Astrocyte (in vitro differentiated cells and primary cell): ENCODE measurements around the gene GSTA2. TPM values are rescaled to one million over a fixed set of nuclear protein-coding genes. Genes with fewer than 3 reads are reported as not detected.
A peak's percentile ranks its signal among the peaks of the same experiment; 100 is the strongest.
"Not testable (repeated sequence)": the region's sequence is repeated elsewhere in the genome, so short reads cannot be mapped to it uniquely, and the experiment has no call there.

ENCODE experiments used
- DNase-seq: peaks from one replicate; pipeline ENCODE4 v3.0.0-alpha.2; 2010; ENCODE audit warnings: low read depth
- FAIRE-seq: peaks from 2 replicates; lab custom pipeline; 2011; peaks lifted over from hg19 to GRCh38; lab: Jason Lieb, UNC
- H2AFZ ChIP-seq: 2 replicates; pipeline ENCODE4 v1.6.0; 2012; ENCODE audit warnings: low read depth, low read length, inconsistent platforms
- H3K27ac ChIP-seq: 2 replicates; pipeline ENCODE4 v1.5.1; 2011; ENCODE audit warnings: low read depth, low read length, inconsistent platforms
- H3K27me3 ChIP-seq: 2 replicates; pipeline ENCODE4 v1.6.0; 2011; ENCODE audit warnings: low read length, inconsistent platforms; ENCODE audit not compliant: insufficient read depth
- H3K36me3 ChIP-seq: 2 replicates; pipeline ENCODE4 v1.5.1; 2011; ENCODE audit warnings: low read length, inconsistent platforms; ENCODE audit not compliant: insufficient read depth
- H3K4me1 ChIP-seq: 2 replicates; pipeline ENCODE4 v1.5.1; 2011; ENCODE audit warnings: low read length, inconsistent platforms; ENCODE audit not compliant: insufficient read depth
- H3K4me2 ChIP-seq: 2 replicates; pipeline ENCODE4 v1.6.0; 2012; ENCODE audit warnings: low read length, inconsistent platforms
- H3K4me3 ChIP-seq: 2 replicates; pipeline ENCODE4 v1.5.1; 2011; ENCODE audit warnings: low read depth, mild to moderate bottlenecking, low read length, inconsistent platforms; ENCODE audit not compliant: insufficient read depth
- H3K79me2 ChIP-seq: 2 replicates; pipeline ENCODE4 v1.6.0; 2012; ENCODE audit warnings: mild to moderate bottlenecking, low read length, inconsistent platforms; ENCODE audit not compliant: insufficient read depth
- H3K9ac ChIP-seq: 2 replicates; pipeline ENCODE4 v1.6.0; 2012; ENCODE audit warnings: mild to moderate bottlenecking, low read length, inconsistent platforms
- H3K9me3 ChIP-seq: 2 replicates; pipeline ENCODE4 v1.5.1; 2012; ENCODE audit warnings: low read depth, mild to moderate bottlenecking, low read length, inconsistent platforms; ENCODE audit not compliant: insufficient read depth
- H4K20me1 ChIP-seq: 2 replicates; pipeline ENCODE4 v1.6.0; 2012; ENCODE audit warnings: low read length, inconsistent platforms; ENCODE audit not compliant: insufficient read depth
- H3K27ac Mint-ChIP-seq: one replicate; pipeline ENCODE4 v1.8.0; 2021; ENCODE audit warnings: mild to moderate bottlenecking, mixed read lengths; ENCODE audit not compliant: unreplicated experiment
- H3K27me3 Mint-ChIP-seq: one replicate; pipeline ENCODE4 v1.8.0; 2021; ENCODE audit warnings: low read depth, mixed read lengths; ENCODE audit not compliant: unreplicated experiment
- H3K36me3 Mint-ChIP-seq: one replicate; pipeline ENCODE4 v1.8.0; 2021; ENCODE audit warnings: low read depth, mixed read lengths; ENCODE audit not compliant: unreplicated experiment
- H3K4me1 Mint-ChIP-seq: one replicate; pipeline ENCODE4 v1.8.0; 2021; ENCODE audit warnings: low read depth, mixed read lengths; ENCODE audit not compliant: unreplicated experiment
- H3K4me3 Mint-ChIP-seq: one replicate; pipeline ENCODE4 v1.8.0; 2021; ENCODE audit warnings: mild to moderate bottlenecking, moderate library complexity, mixed read lengths; ENCODE audit not compliant: unreplicated experiment
- H3K9me3 Mint-ChIP-seq: one replicate; pipeline ENCODE4 v1.8.0; 2021; ENCODE audit warnings: mild to moderate bottlenecking, mixed read lengths; ENCODE audit not compliant: unreplicated experiment
- CTCF ChIP-seq: IDR thresholded peaks from 2 replicates; pipeline ENCODE4 v1.5.1; 2011; ENCODE audit warnings: low read depth, mild to moderate bottlenecking, inconsistent platforms, low read length, moderate library complexity; ENCODE audit not compliant: insufficient read depth
- EZH2 ChIP-seq: IDR thresholded peaks from 2 replicates; pipeline ENCODE4 v1.6.1; 2012; ENCODE audit warnings: mild to moderate bottlenecking, low read length, inconsistent platforms; ENCODE audit not compliant: insufficient read depth
- total RNA-seq: library from RNA; stranded (reverse); gene quantifications from 2 replicates; pipeline ENCODE4 v1.2.1, GENCODE V29; 2021

Gene GSTA2
- total RNA-seq, 1 donor from 2014 or later = not detected

GRCh38 chr6:52760105-52760765 lies 3.0 kb downstream of the GSTA2 start:
- Histone ChIP-seq H2AFZ (no peak overlapping the region), H3K27me3 (peaks cover 7% of the 10 kb centered on the region), H3K79me2 (no peaks in the 10 kb centered on the region), H3K4me1 (no peaks in the 10 kb centered on the region), H3K27ac (no peak overlapping the region), H3K9ac (no peak overlapping the region), H3K9me3 (no peaks in the 10 kb centered on the region), H4K20me1 (no peaks in the 10 kb centered on the region), H3K4me3 (no peak overlapping the region), H3K36me3 (no peaks in the 10 kb centered on the region), H3K4me2 (no peak overlapping the region)
- Mint-ChIP-seq H3K4me1 (no peaks in the 10 kb centered on the region), H3K36me3 (no peaks in the 10 kb centered on the region), H3K9me3 (peaks cover 3% of the 10 kb centered on the region), H3K27ac (no peak overlapping the region), H3K27me3 (peaks cover 9% of the 10 kb centered on the region), H3K4me3 (no peak overlapping the region)
- DNase-seq = no peak
- no peak for TF ChIP-seq CTCF
- no peak for TF ChIP-seq EZH2
- no peak for FAIRE-seq

- no peaks in the 10 kb centered on the region for H3K36me3 Mint-ChIP-seq
- Histone ChIP-seq H2AFZ (no peak overlapping the region), H3K79me2 (no peaks in the 10 kb centered on the region), H3K9ac (no peak overlapping the region), H3K27me3 (peaks cover 7% of the 10 kb centered on the region), H3K4me3 (no peak overlapping the region), H3K4me2 (no peak overlapping the region), H3K36me3 (no peaks in the 10 kb centered on the region), H3K4me1 (no peaks in the 10 kb centered on the region), H4K20me1 (no peaks in the 10 kb centered on the region), H3K9me3 (no peaks in the 10 kb centered on the region), H3K27ac (no peak overlapping the region)
- no peak overlapping the region for H3K27ac Mint-ChIP-seq
- no peak for TF ChIP-seq CTCF
- TF ChIP-seq EZH2 = no peak
- FAIRE-seq (no peak), DNase-seq (peak; percentile 30)
- no peaks in the 10 kb centered on the region for H3K4me1 Mint-ChIP-seq
- no peak overlapping the region for H3K4me3 Mint-ChIP-seq
- peaks cover 12% of the 10 kb centered on the region for H3K27me3 Mint-ChIP-seq
- peaks cover 4% of the 10 kb centered on the region for H3K9me3 Mint-ChIP-seq
Measured at GRCh38 chr6:52759085-52759484, 4.2 kb downstream of the GSTA2 start.

- H3K79me2 ChIP-seq, H3K27ac ChIP-seq, H3K27ac Mint-ChIP-seq, H3K36me3 Mint-ChIP-seq, H3K9me3 Mint-ChIP-seq, H2AFZ ChIP-seq, H3K27me3 ChIP-seq, H3K9me3 ChIP-seq, H3K4me3 Mint-ChIP-seq, H4K20me1 ChIP-seq, H3K4me1 ChIP-seq, H3K9ac ChIP-seq, H3K36me3 ChIP-seq, H3K4me3 ChIP-seq, H3K4me2 ChIP-seq, H3K4me1 Mint-ChIP-seq: not testable (repeated sequence)
- H3K27me3 Mint-ChIP-seq = peaks cover 16% of the 10 kb centered on the region
- FAIRE-seq (peak; percentile 65), DNase-seq (peak; percentile 94)
Measured at GRCh38 chr6:52757651-52758338, 5.5 kb downstream of the GSTA2 start.
